ENCODE data around the gene CNOT9.

- no peak for TF ChIP-seq POLR2A (IDR thresholded peaks at IDR 0.05; ENCODE audit: low read length)
- TF ChIP-seq GATA1 (IDR thresholded peaks at IDR 0.05; ENCODE audit: low read depth, low read length), result no peak
Observed at GRCh38 chr2:218645126-218645525, 76.5 kb downstream of the CNOT9 start.
